H1 (cell line): Measurements from ENCODE around the gene TFPI2. TPM values are rescaled to one million over a fixed set of nuclear protein-coding genes. Genes with fewer than 3 reads are reported as not detected.

Experiments
- CTCF ChIA-PET: fragments of 300-600 bp; sonication (Branson Sonifier 250); formaldehyde crosslinking; loops from one replicate; lab custom pipeline; 2021; ENCODE audit not compliant: partially characterized antibody; lab: Charles Lee
- POLR2A ChIA-PET: fragments of 300-600 bp; sonication (Branson Sonifier 250); formaldehyde crosslinking; loops from one replicate; lab custom pipeline; 2021; ENCODE audit warnings: inconsistent platforms; ENCODE audit not compliant: partially characterized antibody; lab: Charles Lee
- DNase-seq, 2 experiments: peaks; one replicate each; pipeline versions ENCODE4 v3.0.0 to v3.0.0-alpha.2; 2010 to 2022; ENCODE audit warnings: low spot score in 2 of 2, low read depth in 1 of 2, mixed read lengths in 1 of 2
- FAIRE-seq: peaks from 2 replicates; lab custom pipeline; 2011; peaks lifted over from hg19 to GRCh38; lab: Jason Lieb, UNC
- H2AFZ ChIP-seq: 2 replicates; pipeline ENCODE4 v1.8.1; 2012; ENCODE audit warnings: low read length, inconsistent platforms
- H2AK5ac ChIP-seq: 2 replicates; pipeline ENCODE4 v1.6.1; 2013; ENCODE audit warnings: low read depth, low read length
- H2BK120ac ChIP-seq: replicated peaks from 2 replicates; pipeline ENCODE3; 2013; ENCODE audit warnings: low read depth, low read length, inconsistent platforms
- H2BK12ac ChIP-seq: 2 replicates; pipeline ENCODE4 v1.6.1; 2013; ENCODE audit warnings: low read depth, low read length
- H2BK15ac ChIP-seq: 2 replicates; pipeline ENCODE4 v1.6.1; 2013; ENCODE audit warnings: low read length
- H2BK20ac ChIP-seq: 2 replicates; pipeline ENCODE4 v1.6.1; 2013; ENCODE audit warnings: low read length
- H2BK5ac ChIP-seq: 2 replicates; pipeline ENCODE4 v1.6.1; 2013; ENCODE audit warnings: low read depth, low read length
- H3K14ac ChIP-seq: 2 replicates; pipeline ENCODE4 v1.6.1; 2013; ENCODE audit warnings: inconsistent platforms; ENCODE audit not compliant: insufficient read length
- H3K18ac ChIP-seq: 2 replicates; pipeline ENCODE4 v1.6.1; 2013; ENCODE audit warnings: low read length; ENCODE audit errors: extremely low read depth
- H3K23ac ChIP-seq: 2 replicates; pipeline ENCODE4 v1.6.1; 2013; ENCODE audit warnings: inconsistent platforms; ENCODE audit not compliant: insufficient read length
- H3K23me2 ChIP-seq: 2 replicates; pipeline ENCODE4 v1.6.1; 2013; ENCODE audit warnings: low read depth, low read length
- H3K27ac ChIP-seq: 2 replicates; pipeline ENCODE4 v1.6.1; 2011; ENCODE audit warnings: low read depth, low read length, inconsistent platforms
- H3K27me3 ChIP-seq, 4 experiments: replicated peaks in 1 of 4; 1 replicate in 1 of 4; 2 replicates in 3 of 4; pipeline versions ENCODE4 v1.6.1 to v1.8.1; 2011 to 2013; ENCODE audit warnings: low read length in 3 of 4, mild to moderate bottlenecking in 3 of 4, inconsistent platforms in 2 of 4, mixed read lengths in 2 of 4, moderate library complexity in 1 of 4; ENCODE audit not compliant: control insufficient read depth in 3 of 4, insufficient read depth in 3 of 4; ENCODE audit errors: extremely low read depth in 1 of 4
- H3K36me3 ChIP-seq, 4 experiments: 2 replicates each; pipeline versions ENCODE4 v1.6.1 to v1.8.1; 2011 to 2013; ENCODE audit warnings: mild to moderate bottlenecking in 4 of 4, low read length in 3 of 4, moderate library complexity in 2 of 4, control low read depth in 1 of 4, inconsistent platforms in 1 of 4; ENCODE audit not compliant: insufficient read depth in 4 of 4, control insufficient read depth in 2 of 4
- H3K4ac ChIP-seq: replicated peaks from 2 replicates; pipeline ENCODE3; 2013; ENCODE audit warnings: low read length, low read depth, mixed read lengths, inconsistent platforms; ENCODE audit not compliant: insufficient read length
- H3K4me1 ChIP-seq, 4 experiments: replicated peaks in 1 of 4; 1 replicate in 1 of 4; 2 replicates in 3 of 4; pipeline versions ENCODE4 v1.6.1 to v1.8.1; 2011 to 2013; ENCODE audit warnings: low read length in 3 of 4, inconsistent platforms in 2 of 4, mixed read lengths in 1 of 4; ENCODE audit not compliant: insufficient read depth in 4 of 4, control insufficient read depth in 3 of 4
- H3K4me2 ChIP-seq, 2 experiments: 2 replicates each; pipeline versions ENCODE4 v1.6.1 to v1.8.1; 2011 to 2013; ENCODE audit warnings: low read depth in 2 of 2, low read length in 2 of 2, control low read depth in 1 of 2, inconsistent platforms in 1 of 2, mild to moderate bottlenecking in 1 of 2; ENCODE audit not compliant: insufficient read depth in 1 of 2
- H3K4me3 ChIP-seq, 4 experiments: fragments of 200-600, 300-600 bp in 1 of 4; sonication (generic), shearing (Covaris generic), sonication (Bioruptor Twin) in 1 of 4; 2 replicates each; pipeline versions ENCODE4 v1.5.1 to v1.8.1; 2011 to 2016; ENCODE audit warnings: low read length in 4 of 4, low read depth in 3 of 4, control low read depth in 2 of 4, inconsistent platforms in 2 of 4, mild to moderate bottlenecking in 2 of 4, mixed read lengths in 1 of 4, moderate library complexity in 1 of 4; ENCODE audit not compliant: insufficient read depth in 2 of 4; ENCODE audit errors: extremely low read depth in 1 of 4
- H3K56ac ChIP-seq: replicated peaks from 2 replicates; pipeline ENCODE3; 2013; ENCODE audit warnings: low read depth, mild to moderate bottlenecking, mixed read lengths, low read length, inconsistent platforms; ENCODE audit not compliant: insufficient read length
- H3K79me1 ChIP-seq: 2 replicates; pipeline ENCODE4 v1.6.1; 2013; ENCODE audit warnings: low read depth, low read length, control low read depth
- H3K79me2 ChIP-seq, 2 experiments: 2 replicates each; pipeline versions ENCODE4 v1.6.1 to v1.8.1; 2012 to 2013; ENCODE audit warnings: low read length in 2 of 2, mild to moderate bottlenecking in 2 of 2, inconsistent platforms in 1 of 2; ENCODE audit not compliant: insufficient read depth in 2 of 2, control insufficient read depth in 1 of 2
- H3K9ac ChIP-seq, 4 experiments: replicated peaks in 1 of 4; 1 replicate in 1 of 4; 2 replicates in 3 of 4; pipeline versions ENCODE4 v1.6.1 to v1.8.1; 2011 to 2013; ENCODE audit warnings: low read depth in 3 of 4, low read length in 3 of 4, control low read depth in 2 of 4, mild to moderate bottlenecking in 2 of 4, moderate library complexity in 2 of 4, inconsistent platforms in 1 of 4; ENCODE audit errors: extremely low read depth in 1 of 4
- H3K9me3 ChIP-seq, 2 experiments: 2 replicates each; pipeline versions ENCODE4 v1.6.1 to v1.8.1; 2012 to 2013; ENCODE audit warnings: mild to moderate bottlenecking in 2 of 2, moderate library complexity in 2 of 2, control low read depth in 1 of 2, inconsistent platforms in 1 of 2, low read depth in 1 of 2, low read length in 1 of 2, mixed read lengths in 1 of 2; ENCODE audit not compliant: insufficient read depth in 2 of 2
- H4K20me1 ChIP-seq, 2 experiments: replicated peaks in 1 of 2; 2 replicates each; pipeline versions ENCODE3 to v1.8.1; 2011 to 2013; ENCODE audit warnings: inconsistent platforms in 2 of 2, low read length in 2 of 2, mild to moderate bottlenecking in 1 of 2; ENCODE audit not compliant: insufficient read depth in 2 of 2, control insufficient read depth in 1 of 2
- H4K5ac ChIP-seq: 2 replicates; pipeline ENCODE4 v1.6.1; 2013; ENCODE audit warnings: low read length, low read depth, mixed read lengths, inconsistent platforms; ENCODE audit not compliant: insufficient read length
- H4K8ac ChIP-seq: 2 replicates; pipeline ENCODE4 v1.8.0; 2013; ENCODE audit warnings: mild to moderate bottlenecking, moderate library complexity, low read length, inconsistent platforms; ENCODE audit not compliant: insufficient read depth; ENCODE audit errors: extremely low read depth
- H4K91ac ChIP-seq: replicated peaks from 2 replicates; pipeline ENCODE3; 2013; ENCODE audit warnings: low read length, mixed read lengths, inconsistent platforms; ENCODE audit not compliant: insufficient read length
- ASH2L ChIP-seq: fragments of 200-600, 300-600 bp; sonication (generic); IDR thresholded peaks from one replicate; pipeline ENCODE4 v1.7.1; 2017; ENCODE audit warnings: low read length
- BACH1 ChIP-seq: IDR thresholded peaks from 2 replicates; pipeline ENCODE4 v1.6.1; 2012; ENCODE audit warnings: low read length, improper control_type of control experiment
- CREB1 ChIP-seq: IDR thresholded peaks from 2 replicates; pipeline ENCODE4 v1.6.1; 2012; ENCODE audit warnings: inconsistent platforms
- E2F6 ChIP-seq: IDR thresholded peaks from 2 replicates; pipeline ENCODE4 v1.6.1; 2012; ENCODE audit warnings: inconsistent platforms
- FOSL1 ChIP-seq: IDR thresholded peaks from 2 replicates; pipeline ENCODE4 v1.6.1; 2011; ENCODE audit warnings: mild to moderate bottlenecking, low read depth, low read length, moderate library complexity; ENCODE audit not compliant: insufficient read depth
- RAD21 ChIP-seq, 2 experiments: IDR thresholded peaks in 1 of 2; conservative IDR thresholded peaks in 1 of 2; 2 replicates each; pipeline ENCODE4 v1.6.1; 2011; ENCODE audit warnings: low read depth in 2 of 2, low read length in 2 of 2, improper control_type of control experiment in 1 of 2, inconsistent platforms in 1 of 2, mild to moderate bottlenecking in 1 of 2, moderate library complexity in 1 of 2
- SIX5 ChIP-seq: IDR thresholded peaks from 2 replicates; pipeline ENCODE4 v1.6.1; 2011; ENCODE audit warnings: mild to moderate bottlenecking, low read depth, low read length
- SUZ12 ChIP-seq: fragments of 200-600 bp; sonication (generic); IDR thresholded peaks from 2 replicates; pipeline ENCODE4 v1.6.1; 2012; ENCODE audit warnings: mild to moderate bottlenecking, inconsistent platforms, low read length, moderate library complexity, mixed read lengths
- TEAD4 ChIP-seq: IDR thresholded peaks from 2 replicates; pipeline ENCODE4 v1.6.1; 2012; ENCODE audit warnings: low read depth, low read length, inconsistent platforms, mixed read lengths
- ZNF274 ChIP-seq: IDR thresholded peaks from 2 replicates; pipeline ENCODE4 v1.7.0; 2012; ENCODE audit warnings: low read length, borderline replicate concordance; ENCODE audit errors: extremely low read depth
- polyA plus RNA-seq, 7 experiments: library from polyadenylated mRNA; depleted of rRNA in 3 of 7; stranded (reverse) in 5 of 7; unstranded in 2 of 7; fragments of >200 nt in 5 of 7; fragments of 200-250 nt in 2 of 7; gene quantifications; 1 replicate in 5 of 7; 2 replicates in 1 of 7; 4 replicates in 1 of 7; pipeline versions ENCODE4 v1.2.1 to v1.2.3, GENCODE V29; 2011 to 2013; ENCODE audit warnings: missing spikeins in 2 of 7, mixed read lengths in 2 of 7
- total RNA-seq: library from RNA; stranded (reverse); fragmentation: NEBNext Ultra II Directional; extraction: Animal tissue kit (Norgen Biotek cat#: 25700); gene quantifications from 2 replicates; pipeline ENCODE4 v1.2.1, GENCODE V29; 2021

The TFPI2 gene
- total and polyA plus RNA-seq, 2 of the 8 experiments (the other 6 are each of a cell fraction or from before 2014, with no cell fraction given), result 6.8 to 8.9 TPM

- H2BK15ac ChIP-seq, result no peak overlapping the region
- H4K91ac ChIP-seq, result no peak overlapping the region
- no peak for DNase-seq
- H3K4ac ChIP-seq, result no peak overlapping the region
- H3K4me1 ChIP-seq, result no peaks in the 10 kb centered on the region
- no peak for FAIRE-seq
- no peak overlapping the region for H4K5ac ChIP-seq
- no peak overlapping the region for H3K9ac ChIP-seq
- no peak overlapping the region for H2AK5ac ChIP-seq
- no peak overlapping the region for H2BK20ac ChIP-seq
- no peak overlapping the region for H2BK12ac ChIP-seq
- H3K79me1 ChIP-seq, result no peaks in the 10 kb centered on the region
- H3K56ac ChIP-seq, result no peak overlapping the region
- no peak overlapping the region for H3K18ac ChIP-seq
- H3K27ac ChIP-seq, result no peak overlapping the region
- peaks cover 0 to 1% (median 0%) of the 10 kb centered on the region in 4 experiments; a peak in 1 of 7 replicates for H3K27me3 ChIP-seq
- no peak overlapping the region for H2AFZ ChIP-seq
- H3K4me2 ChIP-seq, result no peak overlapping the region
- no peaks in the 10 kb centered on the region for H3K79me2 ChIP-seq
- H2BK5ac ChIP-seq, result no peak overlapping the region
- no peaks in the 10 kb centered on the region; the same call in 1 of the 2 replicates for H3K23me2 ChIP-seq
- ChIA-PET POLR2A (no interaction called here), CTCF (interaction anchor here (1.0 kb wide), 1 partner anchor 10 kb away, joined by 3 read pairs; no protein-coding TSS in a partner anchor)
- H3K36me3 ChIP-seq, result no peaks in the 10 kb centered on the region
- no peak overlapping the region for H3K4me3 ChIP-seq
- H4K8ac ChIP-seq, result no peak overlapping the region
- TF ChIP-seq SUZ12, result no peak
- TF ChIP-seq TEAD4, result no peak
- no peak for TF ChIP-seq CREB1
- no peak for TF ChIP-seq SIX5
- no peak for TF ChIP-seq BACH1
- no peak for TF ChIP-seq ZNF274
- TF ChIP-seq ASH2L, result no peak
- TF ChIP-seq E2F6, result no peak
- no peak for TF ChIP-seq FOSL1
- no peak for TF ChIP-seq RAD21 (IDR thresholded peaks at IDR 0.05 in 1 of 2, conservative IDR thresholded peaks at IDR 0.05 in 1 of 2; ENCODE audit: low read depth in 2 of 2, low read length in 2 of 2)
- H4K20me1 ChIP-seq, result no peaks in the 10 kb centered on the region
- H3K9me3 ChIP-seq, result no peaks in the 10 kb centered on the region
- no peak overlapping the region for H2BK120ac ChIP-seq
- H3K14ac ChIP-seq, result no peak overlapping the region
- H3K23ac ChIP-seq, result no peak overlapping the region
Observed at GRCh38 chr7:93938293-93938692, 47.7 kb upstream of the TFPI2 start.
